Measurements from ENCODE around the gene ZFAND4.

Gene ZFAND4

GRCh38 chr10:45592432-45592831 lies 80.1 kb downstream of the ZFAND4 start:
- no peak for TF ChIP-seq CTCF (IDR thresholded peaks at IDR 0.05; ENCODE audit: insufficient read depth, low read depth, low read length, missing control alignments)
- DNase-seq (ENCODE audit: low read depth), result no peak
- no peak overlapping the region for H3K4me3 ChIP-seq (ENCODE audit: low read depth, low read length)

GRCh38 chr10:45591280-45591679 lies 81.3 kb downstream of the ZFAND4 start:
- DNase-seq (ENCODE audit: low read depth), result no peak
- no peak overlapping the region for H3K4me3 ChIP-seq (ENCODE audit: low read depth, low read length)
- TF ChIP-seq CTCF (IDR thresholded peaks at IDR 0.05; ENCODE audit: insufficient read depth, low read depth, low read length, missing control alignments), result no peak

GRCh38 chr10:45589868-45590267 lies 82.7 kb downstream of the ZFAND4 start:
- DNase-seq (ENCODE audit: low read depth), result no peak
- TF ChIP-seq CTCF (IDR thresholded peaks at IDR 0.05; ENCODE audit: insufficient read depth, low read depth, low read length, missing control alignments), result no peak
- H3K4me3 ChIP-seq (ENCODE audit: low read depth, low read length), result no peak overlapping the region

GRCh38 chr10:45589009-45589408 lies 83.6 kb downstream of the ZFAND4 start:
- TF ChIP-seq CTCF (IDR thresholded peaks at IDR 0.05; ENCODE audit: insufficient read depth, low read depth, low read length, missing control alignments), result no peak
- DNase-seq (ENCODE audit: low read depth), result no peak
- no peak overlapping the region for H3K4me3 ChIP-seq (ENCODE audit: low read depth, low read length)

GRCh38 chr10:45586028-45586824 lies 86.3 kb downstream of the ZFAND4 start:
- no peak for TF ChIP-seq CTCF (IDR thresholded peaks at IDR 0.05; ENCODE audit: insufficient read depth, low read depth, low read length, missing control alignments)
- H3K4me3 ChIP-seq (ENCODE audit: low read depth, low read length), result no peak overlapping the region
- no peak for DNase-seq (ENCODE audit: low read depth)

GRCh38 chr10:45585131-45585530 lies 87.4 kb downstream of the ZFAND4 start:
- no peak for TF ChIP-seq CTCF (IDR thresholded peaks at IDR 0.05; ENCODE audit: insufficient read depth, low read depth, low read length, missing control alignments)
- no peak for DNase-seq (ENCODE audit: low read depth)
- H3K4me3 ChIP-seq (ENCODE audit: low read depth, low read length), result no peak overlapping the region

GRCh38 chr10:45582386-45582781 lies 90.2 kb downstream of the ZFAND4 start:
- no peak for DNase-seq (ENCODE audit: low read depth)
- no peak overlapping the region for H3K4me3 ChIP-seq (ENCODE audit: low read depth, low read length)
- no peak for TF ChIP-seq CTCF (IDR thresholded peaks at IDR 0.05; ENCODE audit: insufficient read depth, low read depth, low read length, missing control alignments)

All from GM12865 (cell line).